Bronchial epithelial cell (primary cell): Measurements from ENCODE around the gene ENPP1. TPM values are rescaled to one million over a fixed set of nuclear protein-coding genes. Genes with fewer than 3 reads are reported as not detected.

Experiments used
- DNase-seq: peaks from one replicate; pipeline ENCODE4 v3.0.0-alpha.2; 2010; ENCODE audit warnings: low read depth
- FAIRE-seq: peaks from 2 replicates; lab custom pipeline; 2011; peaks lifted over from hg19 to GRCh38; lab: Jason Lieb, UNC
- H3K27me3 ChIP-seq: 2 replicates; pipeline ENCODE4 v1.5.1; 2011; ENCODE audit warnings: low read length; ENCODE audit not compliant: control insufficient read depth, insufficient read depth
- H3K36me3 ChIP-seq: 2 replicates; pipeline ENCODE4 v1.5.1; 2011; ENCODE audit warnings: low read length; ENCODE audit not compliant: control insufficient read depth, insufficient read depth
- H3K4me3 ChIP-seq: 2 replicates; pipeline ENCODE4 v1.5.1; 2011; ENCODE audit warnings: mild to moderate bottlenecking, low read depth, low read length, control low read depth
- total RNA-seq: library from RNA; depleted of rRNA; stranded (reverse); fragments of >200 nt; gene quantifications from 2 replicates; pipeline ENCODE4 v1.2.1, GENCODE V29; 2014
- TF ChIP-seq, protein P1 (sequence below): IDR thresholded peaks from 2 replicates; pipeline ENCODE4 v1.5.1; 2011; ENCODE audit warnings: mild to moderate bottlenecking, moderate library complexity, low read length, control low read depth, inconsistent platforms; ENCODE audit not compliant: insufficient read depth, severe bottlenecking

The ENPP1 gene
- total RNA-seq, 1 donor from 2014 or later = under 0.01 TPM

- FAIRE-seq (no peak), DNase-seq (no peak)
- TF ChIP-seq, protein P1, sequence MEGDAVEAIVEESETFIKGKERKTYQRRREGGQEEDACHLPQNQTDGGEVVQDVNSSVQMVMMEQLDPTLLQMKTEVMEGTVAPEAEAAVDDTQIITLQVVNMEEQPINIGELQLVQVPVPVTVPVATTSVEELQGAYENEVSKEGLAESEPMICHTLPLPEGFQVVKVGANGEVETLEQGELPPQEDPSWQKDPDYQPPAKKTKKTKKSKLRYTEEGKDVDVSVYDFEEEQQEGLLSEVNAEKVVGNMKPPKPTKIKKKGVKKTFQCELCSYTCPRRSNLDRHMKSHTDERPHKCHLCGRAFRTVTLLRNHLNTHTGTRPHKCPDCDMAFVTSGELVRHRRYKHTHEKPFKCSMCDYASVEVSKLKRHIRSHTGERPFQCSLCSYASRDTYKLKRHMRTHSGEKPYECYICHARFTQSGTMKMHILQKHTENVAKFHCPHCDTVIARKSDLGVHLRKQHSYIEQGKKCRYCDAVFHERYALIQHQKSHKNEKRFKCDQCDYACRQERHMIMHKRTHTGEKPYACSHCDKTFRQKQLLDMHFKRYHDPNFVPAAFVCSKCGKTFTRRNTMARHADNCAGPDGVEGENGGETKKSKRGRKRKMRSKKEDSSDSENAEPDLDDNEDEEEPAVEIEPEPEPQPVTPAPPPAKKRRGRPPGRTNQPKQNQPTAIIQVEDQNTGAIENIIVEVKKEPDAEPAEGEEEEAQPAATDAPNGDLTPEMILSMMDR = no peak
- H3K36me3 ChIP-seq = no peaks in the 10 kb centered on the region
- no peaks in the 10 kb centered on the region for H3K27me3 ChIP-seq
- H3K4me3 ChIP-seq = no peak overlapping the region
Observed at GRCh38 chr6:131840441-131840840, 32.6 kb downstream of the ENPP1 start.

GRCh38 chr6:131840936-131841583 is 33.2 kb downstream of the ENPP1 start:
- Histone ChIP-seq H3K27me3 (no peaks in the 10 kb centered on the region), H3K36me3 (no peaks in the 10 kb centered on the region), H3K4me3 (no peak overlapping the region)
- TF ChIP-seq, protein P1 = no peak
- no peak for FAIRE-seq
- no peak for DNase-seq

DNA sequence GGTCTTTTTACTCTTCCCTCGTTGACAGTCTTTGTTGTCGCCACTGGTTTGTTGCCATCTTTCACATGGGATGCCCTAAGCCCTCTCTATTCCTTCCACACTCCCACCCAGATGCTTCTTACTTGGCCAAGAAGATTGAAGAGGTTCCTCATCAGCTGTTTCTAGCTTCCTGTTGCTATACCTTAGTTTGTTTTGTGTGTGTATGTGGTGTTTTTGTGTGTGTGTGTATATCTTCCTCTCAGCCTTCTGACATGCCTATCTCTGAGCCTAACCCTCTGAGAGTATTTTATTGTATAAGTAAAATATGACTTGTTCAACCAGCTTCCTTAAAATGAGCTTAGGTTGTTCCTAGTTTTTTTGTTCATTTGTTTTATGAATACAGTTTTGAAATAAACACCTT is 35.9 kb downstream of the ENPP1 start:
- no peak for FAIRE-seq
- DNase-seq = no peak
- no peaks in the 10 kb centered on the region for H3K27me3 ChIP-seq
- no peak overlapping the region for H3K4me3 ChIP-seq
- no peaks in the 10 kb centered on the region for H3K36me3 ChIP-seq
- TF ChIP-seq, protein P1 = no peak

DNA sequence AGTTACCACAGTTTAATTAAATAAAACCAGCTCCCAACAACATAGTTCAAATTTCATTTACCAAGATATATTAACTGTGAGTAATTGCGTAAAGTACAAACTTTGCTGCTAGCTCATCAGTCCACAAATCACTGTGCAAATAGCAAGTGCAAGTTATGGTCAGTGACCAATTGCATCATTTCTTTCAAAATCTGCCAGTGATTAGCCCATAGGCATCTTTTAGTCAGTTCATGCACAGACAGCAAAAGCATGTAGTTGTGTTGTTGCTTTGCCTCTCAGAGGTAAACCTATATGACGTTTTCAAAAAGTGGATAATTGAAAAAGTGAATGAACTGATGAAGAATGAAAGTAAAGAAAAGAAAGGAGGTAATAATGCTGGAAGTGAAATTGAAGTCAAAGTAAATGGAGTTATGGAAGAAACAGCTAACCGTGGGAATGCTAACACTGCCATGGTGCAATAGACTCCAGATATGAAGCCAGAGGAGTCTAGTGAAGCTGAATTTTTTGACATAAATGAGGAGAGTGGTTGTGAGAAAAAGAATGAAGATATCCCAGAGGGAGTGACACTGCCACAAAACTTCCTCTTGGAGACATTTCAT is 36.5 kb downstream of the ENPP1 start:
- H3K4me3 ChIP-seq = no peak overlapping the region
- no peaks in the 10 kb centered on the region for H3K27me3 ChIP-seq
- H3K36me3 ChIP-seq = no peaks in the 10 kb centered on the region
- DNase-seq = peak; percentile 79
- no peak for FAIRE-seq
- TF ChIP-seq, protein P1 = no peak

DNA sequence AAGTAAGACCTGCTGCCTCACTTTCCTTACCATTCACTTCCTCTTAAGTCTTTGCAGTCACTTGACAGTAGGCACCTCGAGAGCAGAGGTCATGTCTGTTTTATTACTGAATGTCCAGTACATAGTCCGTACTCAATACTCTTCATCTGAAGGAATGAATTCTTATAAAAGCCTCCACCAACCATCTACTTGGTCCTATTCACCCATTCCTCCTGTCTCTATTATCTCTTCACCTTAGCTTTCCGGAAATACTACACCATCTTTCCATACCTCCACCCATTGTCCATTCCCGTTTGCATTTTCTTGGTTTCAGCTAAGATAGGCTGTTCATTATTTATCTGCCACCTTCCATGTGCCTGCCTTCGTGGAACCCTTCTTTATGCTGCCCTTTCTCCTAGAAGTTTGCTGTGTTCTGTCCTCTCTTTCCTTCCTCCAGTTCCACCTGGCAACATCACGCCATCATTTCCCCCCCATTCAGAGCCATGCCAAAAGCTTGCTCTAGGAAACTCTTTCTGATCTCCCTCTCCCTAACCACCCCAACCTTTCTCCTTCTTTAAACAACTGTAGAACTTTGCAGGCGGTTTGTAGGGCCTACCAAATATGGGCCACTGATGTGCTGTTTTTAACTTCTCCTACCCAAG is 38.3 kb downstream of the ENPP1 start:
- Histone ChIP-seq H3K4me3 (no peak overlapping the region), H3K27me3 (no peaks in the 10 kb centered on the region), H3K36me3 (no peaks in the 10 kb centered on the region)
- FAIRE-seq (no peak), DNase-seq (no peak)
- TF ChIP-seq, protein P1 = no peak
